Prostate gland (tissue), 2 donors: ENCODE data around the gene SLC24A3. TPM values are rescaled to one million over a fixed set of nuclear protein-coding genes. Genes with fewer than 3 reads are reported as not detected.

ENCODE experiments used
- DNase-seq: peaks from one replicate; pipeline ENCODE4 v3.0.0-alpha.2; 2019; ENCODE audit warnings: low spot score
- H3K27ac ChIP-seq, 2 donors: fragments of 200-600 bp; sonication (generic); 2 replicates each; pipeline ENCODE4 v1.5.1; 2017 to 2019
- H3K27me3 ChIP-seq: fragments of 200-600 bp; sonication (generic); replicated peaks from 2 replicates; pipeline ENCODE4 v1.5.1; 2019; ENCODE audit not compliant: insufficient read depth
- H3K36me3 ChIP-seq, 2 donors: fragments of 200-600 bp; sonication (generic); 1 replicate in 1 of 2; 2 replicates in 1 of 2; pipeline versions ENCODE4 v1.5.1 to v1.8.1; 2017 to 2019
- H3K4me1 ChIP-seq: fragments of 200-600 bp; sonication (generic); replicated peaks from 2 replicates; pipeline ENCODE4 v1.5.1; 2019
- H3K4me3 ChIP-seq, 2 donors: fragments of 200-600 bp; sonication (generic); 2 replicates each; pipeline ENCODE4 v1.5.1; 2017 to 2019
- H3K9me3 ChIP-seq: fragments of 200-600 bp; sonication (generic); 2 replicates; pipeline ENCODE4 v1.5.1; 2017
- CTCF ChIP-seq, 4 experiments: fragments of 200-600 bp in 2 of 4; fragments of 450-650 bp in 2 of 4; sonication (generic) in 2 of 4; IDR thresholded peaks; 1 replicate in 3 of 4; 2 replicates in 1 of 4; pipeline ENCODE4 v1.5.1; 2016 to 2019; ENCODE audit warnings: antibody characterized with exemption in 4 of 4, mild to moderate bottlenecking in 2 of 4, moderate library complexity in 2 of 4
- POLR2A ChIP-seq: fragments of 450-650 bp; IDR thresholded peaks from one replicate; pipeline ENCODE4 v1.6.1; 2016; ENCODE audit warnings: antibody characterized with exemption, mild to moderate bottlenecking
- POLR2AphosphoS5 ChIP-seq: sonication (generic); formaldehyde crosslinking; IDR thresholded peaks from one replicate; pipeline ENCODE4 v1.6.1; 2017; ENCODE audit warnings: antibody characterized with exemption
- whole genome bisulfite sequencing: methylation state at CpG from one replicate; pipeline ENCODE4 v1.1.5; 2018; 5-methylcytosine and 5-hydroxymethylcytosine counted together
- intact Hi-C: fragments of 100-400 bp; cut with DNase I; formaldehyde crosslinking; loops from one replicate; pipeline ENCODE4 v1.14.2; 2022
- total RNA-seq, 2 donors: library from RNA; depleted of rRNA; stranded (reverse); fragments of >200 nt; gene quantifications; one replicate each; pipeline ENCODE4 v1.1.0, GENCODE V29; 2016

The SLC24A3 gene
- total RNA-seq, 2 donors from 2014 or later, result 4.6 to 8.0 TPM

DNA sequence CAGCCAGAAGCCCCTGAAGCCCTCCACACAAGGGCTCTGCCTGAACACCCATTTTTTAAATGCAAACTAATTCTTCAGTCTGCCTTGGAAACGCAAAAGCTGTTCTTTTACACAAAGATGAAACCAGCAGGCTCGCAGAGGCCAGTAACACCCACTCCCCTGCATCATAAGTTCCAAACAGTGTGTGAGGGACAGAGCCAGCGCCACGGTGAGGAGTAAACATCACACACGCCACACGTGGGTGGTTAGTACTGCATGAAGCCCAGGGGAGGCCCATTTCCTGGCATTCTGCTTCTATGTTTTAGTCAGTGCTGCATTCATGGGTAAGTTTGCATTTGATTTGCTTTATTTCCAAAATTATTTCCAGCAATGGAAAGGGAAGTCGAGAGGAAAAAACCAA lies 327.9 kb downstream of the SLC24A3 start:
- TF ChIP-seq POLR2A (no peak), POLR2AphosphoS5 (no peak), CTCF (IDR thresholded peaks at IDR 0.05) (no peak)
- Histone ChIP-seq H3K9me3 (no peaks in the 10 kb centered on the region), H3K4me1 (no peaks in the 10 kb centered on the region), H3K4me3 (no peak overlapping the region), H3K36me3 (no peaks in the 10 kb centered on the region), H3K27ac (no peak overlapping the region), H3K27me3 (no peaks in the 10 kb centered on the region)
- intact Hi-C loops, result no loop called here
- no peak for DNase-seq
- WGBS, result 35% methylated on average over 7 of the region's 7 CpGs

GRCh38 chr20:19543101-19543500 lies 330.7 kb downstream of the SLC24A3 start:
- no peaks in the 10 kb centered on the region for H3K36me3 ChIP-seq
- 55% methylated on average over 6 of the region's 6 CpGs for WGBS
- H3K4me1 ChIP-seq, result no peaks in the 10 kb centered on the region
- intact Hi-C loops, result no loop called here
- H3K9me3 ChIP-seq, result no peaks in the 10 kb centered on the region
- no peak overlapping the region for H3K27ac ChIP-seq
- no peaks in the 10 kb centered on the region for H3K27me3 ChIP-seq
- no peak for DNase-seq
- no peak overlapping the region for H3K4me3 ChIP-seq
- TF ChIP-seq POLR2AphosphoS5, result no peak
- TF ChIP-seq POLR2A, result no peak
- TF ChIP-seq CTCF (IDR thresholded peaks at IDR 0.05), result no peak

- Histone ChIP-seq H3K36me3 (no peaks in the 10 kb centered on the region), H3K27me3 (no peaks in the 10 kb centered on the region), H3K4me3 (no peak overlapping the region), H3K4me1 (no peaks in the 10 kb centered on the region), H3K27ac (no peak overlapping the region), H3K9me3 (no peaks in the 10 kb centered on the region)
- DNase-seq, result no peak
- TF ChIP-seq CTCF (IDR thresholded peaks at IDR 0.05) (no peak), POLR2AphosphoS5 (no peak), POLR2A (no peak)
- intact Hi-C loops, result no loop called here
- 87% methylated on average over 7 of the region's 7 CpGs for WGBS
Observed at GRCh38 chr20:19544684-19545083, 332.2 kb downstream of the SLC24A3 start.

- no peaks in the 10 kb centered on the region for H3K27me3 ChIP-seq
- H3K9me3 ChIP-seq, result no peaks in the 10 kb centered on the region
- no peak overlapping the region for H3K4me3 ChIP-seq
- no peaks in the 10 kb centered on the region for H3K4me1 ChIP-seq
- intact Hi-C loops, result no loop called here
- 94% methylated on average over 2 of the region's 2 CpGs for WGBS
- no peaks in the 10 kb centered on the region for H3K36me3 ChIP-seq
- DNase-seq, result no peak
- TF ChIP-seq CTCF (IDR thresholded peaks at IDR 0.05) (no peak), POLR2A (no peak), POLR2AphosphoS5 (no peak)
- H3K27ac ChIP-seq, result no peak overlapping the region
Observed at GRCh38 chr20:19546648-19547047, 334.2 kb downstream of the SLC24A3 start.

GRCh38 chr20:19547547-19547946 lies 335.1 kb downstream of the SLC24A3 start:
- no peaks in the 10 kb centered on the region for H3K36me3 ChIP-seq
- WGBS, result 65% methylated on average over 4 of the region's 4 CpGs
- no peaks in the 10 kb centered on the region for H3K4me1 ChIP-seq

More at GRCh38 chr20:19547547-19547946, 335.1 kb downstream of the SLC24A3 start:
- intact Hi-C loops, result no loop called here
- TF ChIP-seq POLR2A, result no peak
- TF ChIP-seq CTCF (IDR thresholded peaks at IDR 0.05), result no peak
- no peak for TF ChIP-seq POLR2AphosphoS5
- H3K27me3 ChIP-seq, result no peaks in the 10 kb centered on the region
- no peak overlapping the region for H3K4me3 ChIP-seq
- H3K27ac ChIP-seq, result no peak overlapping the region
- no peak for DNase-seq
- H3K9me3 ChIP-seq, result no peaks in the 10 kb centered on the region
